AG09319 (cell line): ENCODE measurements around the gene ZNF598.
A peak's percentile ranks its signal among the peaks of the same experiment; 100 is the strongest.
"Not testable (repeated sequence)": the region's sequence is repeated elsewhere in the genome, so short reads cannot be mapped to it uniquely, and the experiment has no call there.

ENCODE experiments used
- DNase-seq: peaks from one replicate; pipeline ENCODE4 v3.0.0-alpha.2; 2010; ENCODE audit warnings: low read depth; ENCODE audit errors: extremely low read depth
- TF ChIP-seq, protein P1 (sequence below): IDR thresholded peaks from 2 replicates; pipeline ENCODE4 v1.5.1; 2011; ENCODE audit warnings: low read depth, mild to moderate bottlenecking, inconsistent platforms, low read length, moderate library complexity

The ZNF598 gene

DNA sequence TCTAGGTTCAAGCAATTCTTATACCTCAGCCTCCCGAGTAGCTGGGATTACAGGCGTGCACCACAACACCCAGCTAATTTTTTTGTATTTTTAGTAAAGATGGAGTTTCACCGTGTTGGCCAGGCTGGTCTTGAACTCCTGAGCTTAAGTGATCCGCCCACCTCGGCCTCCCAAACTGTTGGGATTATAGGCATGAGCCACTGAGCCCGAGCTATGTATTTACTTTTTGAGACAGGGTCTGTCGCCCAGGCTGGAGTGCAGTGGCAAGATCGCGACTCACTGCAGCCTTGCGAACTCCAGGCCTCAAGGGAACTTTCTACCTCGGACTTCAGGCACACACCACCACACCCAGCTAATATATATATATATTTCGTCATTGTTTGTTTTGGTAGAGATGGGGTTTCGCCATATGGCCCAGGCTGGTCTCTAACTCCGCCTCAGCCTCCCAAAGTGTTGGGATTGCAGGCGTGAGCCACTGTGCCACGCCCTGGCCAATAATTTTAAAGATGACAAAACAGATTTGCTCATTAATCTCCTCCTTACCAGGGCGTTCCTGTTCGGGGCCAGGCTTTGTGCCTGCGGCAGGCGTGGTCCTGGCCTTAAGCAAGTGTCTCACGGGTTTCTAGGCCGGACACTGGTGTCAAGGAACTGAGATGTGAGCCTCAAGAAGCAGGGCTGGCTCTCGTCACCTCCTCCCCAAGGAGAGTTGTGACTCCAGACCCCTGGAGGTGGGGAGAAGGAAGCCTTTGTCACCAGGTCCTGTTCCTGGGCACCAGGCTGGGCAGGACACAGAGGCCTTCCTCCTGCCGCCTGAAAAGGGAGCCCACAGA is 5.7 kb upstream of the ZNF598 start:
- no peak for DNase-seq

DNA sequence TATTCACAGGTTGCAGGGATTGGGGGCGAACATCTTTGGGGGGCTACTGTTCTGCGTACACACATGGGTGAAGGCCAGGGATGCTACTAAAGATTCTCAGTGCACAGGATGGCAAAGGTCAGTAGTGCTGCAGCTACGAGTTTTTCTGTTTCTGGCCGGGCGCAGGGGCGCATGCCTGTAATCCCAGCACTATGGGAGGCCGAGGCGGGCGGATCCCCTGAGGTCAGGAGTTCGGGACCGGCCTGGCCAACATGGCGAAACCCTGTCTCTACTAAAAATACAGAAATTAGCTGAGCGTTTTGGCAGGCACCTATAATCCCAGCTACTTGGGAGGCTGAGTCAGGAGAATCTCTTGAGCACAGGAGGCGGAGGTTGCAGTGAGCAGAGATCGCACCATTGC is 3.9 kb upstream of the ZNF598 start:
- TF ChIP-seq, protein P1, sequence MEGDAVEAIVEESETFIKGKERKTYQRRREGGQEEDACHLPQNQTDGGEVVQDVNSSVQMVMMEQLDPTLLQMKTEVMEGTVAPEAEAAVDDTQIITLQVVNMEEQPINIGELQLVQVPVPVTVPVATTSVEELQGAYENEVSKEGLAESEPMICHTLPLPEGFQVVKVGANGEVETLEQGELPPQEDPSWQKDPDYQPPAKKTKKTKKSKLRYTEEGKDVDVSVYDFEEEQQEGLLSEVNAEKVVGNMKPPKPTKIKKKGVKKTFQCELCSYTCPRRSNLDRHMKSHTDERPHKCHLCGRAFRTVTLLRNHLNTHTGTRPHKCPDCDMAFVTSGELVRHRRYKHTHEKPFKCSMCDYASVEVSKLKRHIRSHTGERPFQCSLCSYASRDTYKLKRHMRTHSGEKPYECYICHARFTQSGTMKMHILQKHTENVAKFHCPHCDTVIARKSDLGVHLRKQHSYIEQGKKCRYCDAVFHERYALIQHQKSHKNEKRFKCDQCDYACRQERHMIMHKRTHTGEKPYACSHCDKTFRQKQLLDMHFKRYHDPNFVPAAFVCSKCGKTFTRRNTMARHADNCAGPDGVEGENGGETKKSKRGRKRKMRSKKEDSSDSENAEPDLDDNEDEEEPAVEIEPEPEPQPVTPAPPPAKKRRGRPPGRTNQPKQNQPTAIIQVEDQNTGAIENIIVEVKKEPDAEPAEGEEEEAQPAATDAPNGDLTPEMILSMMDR: no peak
- DNase-seq: no peak

More for the DNA sequence above, 5.7 kb upstream of the ZNF598 start:
- TF ChIP-seq, protein P1: no peak

DNA sequence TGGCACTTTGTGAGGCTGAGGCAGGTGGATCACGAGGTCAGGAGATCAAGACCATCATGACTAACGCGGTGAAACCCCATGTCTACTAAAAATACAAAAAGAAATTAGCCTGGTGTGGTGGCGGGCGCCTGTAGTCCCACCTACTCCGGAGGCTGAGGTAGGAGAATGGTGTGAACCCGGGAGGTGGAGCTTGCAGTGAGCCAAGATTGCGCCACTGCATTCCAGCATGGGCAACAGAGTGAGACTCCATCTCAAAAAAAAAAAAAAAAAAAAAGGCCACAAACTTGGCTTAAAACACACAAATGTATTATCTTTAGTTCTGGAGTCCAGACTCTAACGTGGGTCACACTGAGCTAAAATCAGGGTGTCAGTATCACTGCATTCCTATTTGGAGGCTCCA is 2.1 kb upstream of the ZNF598 start:
- DNase-seq: not testable (repeated sequence)

DNA sequence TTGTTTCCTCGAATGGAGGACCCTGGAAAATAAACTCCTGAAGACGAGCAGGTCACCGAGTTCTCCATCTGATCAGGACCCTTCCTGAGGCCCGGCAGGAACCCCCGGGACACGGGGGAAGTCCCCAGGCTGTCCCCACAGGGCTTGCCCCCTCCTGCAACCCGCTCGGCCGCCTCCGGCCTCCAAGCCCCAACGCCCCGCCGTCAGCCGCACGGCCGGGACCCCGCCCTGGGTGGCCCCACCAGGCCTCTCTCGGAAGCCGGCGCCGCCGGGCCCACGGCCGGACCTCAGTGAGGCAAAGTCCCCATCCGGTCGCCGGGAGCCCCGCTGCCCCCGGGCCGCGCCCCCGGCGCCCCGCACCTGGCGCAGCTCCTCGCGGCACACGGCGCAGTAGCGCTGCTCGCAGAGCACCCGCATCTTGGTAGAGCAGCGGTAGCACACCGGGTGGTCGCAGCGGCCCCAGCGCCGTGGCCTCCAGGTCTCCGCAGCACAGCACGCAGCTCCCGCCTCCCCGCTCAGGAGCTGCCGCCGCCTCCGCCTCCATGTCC is 383 bp downstream of the ZNF598 start:
- TF ChIP-seq, protein P1: no peak
- DNase-seq: no peak

DNA sequence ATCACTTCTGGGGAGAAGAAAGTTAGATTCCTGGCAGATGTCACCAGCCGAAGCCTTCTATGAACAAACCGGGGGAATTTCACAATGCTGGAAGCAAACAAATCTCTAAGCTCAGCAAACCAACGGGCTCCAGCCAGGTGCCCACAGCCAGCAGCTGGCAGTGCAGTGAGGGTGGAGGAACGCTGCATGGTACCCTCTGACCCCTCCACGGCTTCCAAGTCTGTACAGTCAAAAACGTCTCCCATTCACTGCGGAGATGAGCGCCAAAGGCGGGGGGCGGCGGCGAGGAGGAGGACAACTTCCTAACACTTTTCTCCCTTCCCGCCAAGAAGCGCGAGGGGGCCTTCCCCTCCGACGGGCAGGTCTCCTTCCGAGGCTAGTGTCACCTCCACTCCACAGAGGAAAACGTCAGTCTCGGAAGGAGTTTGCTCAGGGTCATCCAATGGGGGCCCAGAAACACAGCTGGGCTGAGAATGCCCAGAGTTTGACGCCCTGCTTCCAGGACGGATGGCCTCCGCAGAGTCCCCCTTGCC is 924 bp downstream of the ZNF598 start:
- DNase-seq: no peak
- TF ChIP-seq, protein P1: no peak

DNA sequence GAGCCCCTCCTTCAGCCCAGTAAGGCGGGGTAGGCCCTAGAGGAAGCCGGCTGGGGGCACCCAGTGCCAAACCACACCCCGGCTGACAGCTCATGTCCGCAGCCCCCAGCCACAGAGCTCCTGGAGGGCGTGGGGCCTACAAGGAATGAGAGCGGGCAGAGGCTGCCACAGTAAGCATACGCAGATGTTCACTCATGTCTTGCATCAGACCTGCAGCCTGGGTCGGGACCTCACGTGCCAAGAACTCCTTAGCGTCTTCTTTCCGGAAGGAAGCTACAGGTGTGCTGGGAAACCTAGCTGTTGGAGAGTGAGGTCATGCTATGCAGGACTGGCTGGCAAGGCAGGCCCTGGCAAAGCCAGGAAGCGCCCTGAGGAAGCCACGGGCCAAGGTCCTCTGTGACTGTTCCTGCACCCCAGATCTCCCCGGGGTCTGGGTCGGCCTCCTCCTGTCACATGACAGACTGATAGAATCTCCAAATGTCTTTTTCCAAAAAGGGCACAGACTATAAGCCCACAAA is 1.6 kb downstream of the ZNF598 start:
- peak; percentile 69 for DNase-seq
- TF ChIP-seq, protein P1: no peak

DNA sequence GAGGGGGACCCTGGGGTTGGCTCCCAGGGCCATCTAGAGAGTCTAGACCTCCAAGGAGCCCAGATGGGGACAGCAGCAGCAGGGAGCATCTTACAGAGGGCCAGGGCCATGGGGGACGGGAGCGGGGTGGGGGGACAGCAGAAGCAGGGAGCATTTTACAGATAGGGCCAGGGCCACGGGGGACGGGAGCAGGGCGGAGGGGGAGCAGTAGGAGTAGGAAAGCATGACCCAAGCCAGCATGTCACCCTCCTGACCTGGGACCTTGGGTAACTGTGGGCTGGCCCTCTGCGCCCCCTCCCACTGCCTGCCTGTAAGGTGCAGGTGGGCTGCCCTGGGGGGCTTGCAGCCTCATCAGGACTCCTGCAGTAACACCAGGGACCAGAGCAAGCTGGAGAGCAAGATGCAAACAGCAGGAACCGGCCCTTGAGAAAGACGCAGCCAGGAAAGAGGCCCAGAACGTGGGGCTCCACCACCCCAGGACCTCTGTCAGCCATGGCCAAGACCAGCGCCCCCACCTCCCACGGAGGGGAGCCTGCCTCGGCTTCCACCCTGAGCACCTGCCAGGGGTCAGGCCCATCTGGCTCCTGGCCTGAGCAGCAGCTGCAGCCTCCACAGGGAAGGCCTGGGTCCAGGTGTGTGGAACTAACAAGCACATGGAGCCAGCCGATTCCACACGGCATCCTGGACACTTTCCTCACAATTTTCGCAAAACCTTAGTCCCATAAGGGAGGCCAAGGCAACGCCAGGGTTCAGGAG is 2.4 kb downstream of the ZNF598 start:
- no peak for DNase-seq

More for the DNA sequence above, 2.4 kb downstream of the ZNF598 start:
- TF ChIP-seq, protein P1: no peak
